Keratinocyte (primary cell): Measurements from ENCODE around the gene FRMD3. TPM values are rescaled to one million over a fixed set of nuclear protein-coding genes. Genes with fewer than 3 reads are reported as not detected.

Experiments used
- DNase-seq: peaks from one replicate; pipeline ENCODE4 v3.0.0-alpha.2; 2011; ENCODE audit warnings: low read depth, missing footprints, low spot score
- FAIRE-seq: peaks from 2 replicates; lab custom pipeline; 2011; peaks lifted over from hg19 to GRCh38; lab: Jason Lieb, UNC
- H2AFZ ChIP-seq: 2 replicates; pipeline ENCODE4 v1.6.0; 2012; ENCODE audit warnings: low read length, control low read depth, inconsistent platforms; ENCODE audit not compliant: control insufficient read depth
- H3K27ac ChIP-seq: 2 replicates; pipeline ENCODE4 v1.5.1; 2011; ENCODE audit warnings: low read length; ENCODE audit not compliant: control insufficient read depth, insufficient read depth
- H3K27me3 ChIP-seq: 3 replicates; pipeline ENCODE4 v1.6.0; 2011; ENCODE audit warnings: low read length; ENCODE audit not compliant: control insufficient read depth, insufficient read depth; ENCODE audit errors: extremely low read depth
- H3K36me3 ChIP-seq, 2 experiments: 2 replicates in 1 of 2; 3 replicates in 1 of 2; pipeline ENCODE4 v1.5.1; 2011; ENCODE audit warnings: low read length in 2 of 2, mild to moderate bottlenecking in 1 of 2; ENCODE audit not compliant: control insufficient read depth in 2 of 2, insufficient read depth in 2 of 2; ENCODE audit errors: extremely low read depth in 1 of 2
- H3K4me1 ChIP-seq: 3 replicates; pipeline ENCODE4 v1.5.1; 2011; ENCODE audit warnings: low read length; ENCODE audit not compliant: control insufficient read depth, insufficient read depth; ENCODE audit errors: extremely low read depth
- H3K4me2 ChIP-seq: 3 replicates; pipeline ENCODE4 v1.6.0; 2011; ENCODE audit warnings: low read depth, low read length; ENCODE audit not compliant: control insufficient read depth, insufficient read depth; ENCODE audit errors: extremely low read depth
- H3K4me3 ChIP-seq, 3 experiments: fragments of 200-600 bp in 1 of 3; sonication (generic) in 1 of 3; 2 replicates in 2 of 3; 3 replicates in 1 of 3; pipeline ENCODE4 v1.5.1; 2011 to 2016; ENCODE audit warnings: low read length in 3 of 3, mild to moderate bottlenecking in 3 of 3, control low read depth in 2 of 3, inconsistent platforms in 1 of 3, low read depth in 1 of 3, mixed read lengths in 1 of 3, mixed run types in 1 of 3, moderate library complexity in 1 of 3; ENCODE audit not compliant: control insufficient read depth in 2 of 3, insufficient read depth in 2 of 3; ENCODE audit errors: extremely low read depth in 1 of 3
- H3K79me2 ChIP-seq: 2 replicates; pipeline ENCODE4 v1.6.0; 2012; ENCODE audit warnings: low read length; ENCODE audit not compliant: control insufficient read depth, insufficient read depth
- H3K9ac ChIP-seq: 3 replicates; pipeline ENCODE4 v1.6.0; 2011; ENCODE audit warnings: low read length; ENCODE audit not compliant: control insufficient read depth, insufficient read depth; ENCODE audit errors: extremely low read depth
- H3K9me1 ChIP-seq: 3 replicates; pipeline ENCODE4 v1.6.0; 2011; ENCODE audit warnings: low read length; ENCODE audit not compliant: control insufficient read depth, insufficient read depth; ENCODE audit errors: extremely low read depth
- H3K9me3 ChIP-seq: 2 replicates; pipeline ENCODE4 v1.5.1; 2012; ENCODE audit warnings: low read depth, low read length; ENCODE audit not compliant: control insufficient read depth
- H4K20me1 ChIP-seq: 3 replicates; pipeline ENCODE4 v1.6.0; 2011; ENCODE audit warnings: low read length; ENCODE audit not compliant: control insufficient read depth, insufficient read depth; ENCODE audit errors: extremely low read depth
- CTCF ChIP-seq, 3 experiments: IDR thresholded peaks in 1 of 3; conservative IDR thresholded peaks in 1 of 3; optimal IDR thresholded peaks in 1 of 3; 2 replicates in 2 of 3; 3 replicates in 1 of 3; pipeline versions ENCODE3 to v1.5.1; 2011; ENCODE audit warnings: low read length in 3 of 3, mild to moderate bottlenecking in 3 of 3, moderate library complexity in 2 of 3, control low read depth in 1 of 3, inconsistent platforms in 1 of 3; ENCODE audit not compliant: insufficient read depth in 2 of 3; ENCODE audit errors: extremely low read depth in 1 of 3
- EZH2 ChIP-seq: IDR thresholded peaks from one replicate; pipeline ENCODE4 v1.6.1; 2012; ENCODE audit warnings: inconsistent platforms, mild to moderate bottlenecking, low read length, moderate library complexity
- dilution Hi-C: fragments of 300-500 bp; cut with MboI; formaldehyde crosslinking; loops from one replicate; pipeline ENCODE4 v1.7.0; 2020; ENCODE audit warnings: low sequenced_read_pairs; ENCODE audit not compliant: extremely low pct_ligation_motif_present
- polyA plus RNA-seq, 5 experiments: library from polyadenylated mRNA; depleted of rRNA in 3 of 5; stranded (reverse) in 3 of 5; stranded (forward) in 1 of 5; unstranded in 1 of 5; fragments of >200 nt; gene quantifications; 1 replicate in 1 of 5; 2 replicates in 3 of 5; 3 replicates in 1 of 5; pipeline versions ENCODE4 v1.2.1 to v1.2.3, GENCODE V29; 2011 to 2012; ENCODE audit warnings: missing spikeins in 2 of 5, low read depth in 1 of 5, low replicate concordance in 1 of 5

FRMD3 gene
- polyA plus RNA-seq, 1 donor (not counting 4 experiments of a cell fraction or from before 2014, with no cell fraction given) = 0.21 TPM

- H3K27me3 ChIP-seq = no peaks in the 10 kb centered on the region
- no peaks in the 10 kb centered on the region for H3K9me1 ChIP-seq
- no peaks in the 10 kb centered on the region for H3K36me3 ChIP-seq
- no peak overlapping the region for H3K4me3 ChIP-seq
- no peaks in the 10 kb centered on the region for H3K9me3 ChIP-seq
- H3K27ac ChIP-seq = no peak overlapping the region
- no peak overlapping the region for H2AFZ ChIP-seq
- H3K79me2 ChIP-seq = no peaks in the 10 kb centered on the region
- H3K4me2 ChIP-seq = no peak overlapping the region
- FAIRE-seq (no peak), DNase-seq (no peak)
- no peaks in the 10 kb centered on the region for H4K20me1 ChIP-seq
- H3K4me1 ChIP-seq = no peaks in the 10 kb centered on the region
- no peak for TF ChIP-seq CTCF (optimal IDR thresholded peaks at IDR 0.05 in 1 of 3, IDR thresholded peaks at IDR 0.05 in 1 of 3, conservative IDR thresholded peaks at IDR 0.05 in 1 of 3; ENCODE audit: extremely low read depth in 1 of 3, insufficient read depth in 2 of 3, low read length in 3 of 3)
- no peak for TF ChIP-seq EZH2
- dilution Hi-C loops = no loop called here
- H3K9ac ChIP-seq = no peak overlapping the region
Measured at GRCh38 chr9:83267741-83268140, 270.5 kb downstream of the FRMD3 start.

GRCh38 chr9:83266666-83267496 lies 271.3 kb downstream of the FRMD3 start:
- no peaks in the 10 kb centered on the region for H3K4me1 ChIP-seq
- no peak for FAIRE-seq
- no peak overlapping the region for H3K4me3 ChIP-seq
- dilution Hi-C loops = no loop called here
- H3K36me3 ChIP-seq = no peaks in the 10 kb centered on the region
- no peaks in the 10 kb centered on the region for H3K79me2 ChIP-seq
- no peaks in the 10 kb centered on the region for H3K9me1 ChIP-seq
- no peak overlapping the region for H3K27ac ChIP-seq
- H3K9me3 ChIP-seq = no peaks in the 10 kb centered on the region
- DNase-seq = no peak
- no peak overlapping the region for H3K9ac ChIP-seq
- H3K4me2 ChIP-seq = no peak overlapping the region
- H3K27me3 ChIP-seq = no peaks in the 10 kb centered on the region
- H2AFZ ChIP-seq = no peak overlapping the region
- TF ChIP-seq CTCF (optimal IDR thresholded peaks at IDR 0.05 in 1 of 3, IDR thresholded peaks at IDR 0.05 in 1 of 3, conservative IDR thresholded peaks at IDR 0.05 in 1 of 3; ENCODE audit: extremely low read depth in 1 of 3, insufficient read depth in 2 of 3, low read length in 3 of 3) (no peak), EZH2 (no peak)
- no peaks in the 10 kb centered on the region for H4K20me1 ChIP-seq
